ENCODE data around the gene ASS1.

The ASS1 gene

GRCh38 chr9:130542038-130542437 is 97.3 kb downstream of the ASS1 start:
- Histone ChIP-seq H3K4me3 (ENCODE audit: low read depth in 1 of 2, low read length in 1 of 2) (no peak overlapping the region), H3K9me3 (no peaks in the 10 kb centered on the region), H3K27ac (no peak overlapping the region), H3K36me3 (no peaks in the 10 kb centered on the region), H3K27me3 (peaks cover 68% of the 10 kb centered on the region), H3K4me1 (ENCODE audit: control insufficient read depth in 1 of 2, insufficient read depth in 1 of 2, low read depth in 1 of 2, low read length in 1 of 2) (no peaks in the 10 kb centered on the region)
- no peak for TF ChIP-seq CTCF (IDR thresholded peaks at IDR 0.05)

- H3K36me3 ChIP-seq: no peaks in the 10 kb centered on the region
- no peak for TF ChIP-seq CTCF (IDR thresholded peaks at IDR 0.05)
- no peak overlapping the region for H3K27ac ChIP-seq
- no peaks in the 10 kb centered on the region for H3K9me3 ChIP-seq
- no peaks in the 10 kb centered on the region for H3K4me1 ChIP-seq (ENCODE audit: control insufficient read depth in 1 of 2, insufficient read depth in 1 of 2, low read depth in 1 of 2, low read length in 1 of 2)
- no peak overlapping the region for H3K4me3 ChIP-seq (ENCODE audit: low read depth in 1 of 2, low read length in 1 of 2)
- peaks cover 62% of the 10 kb centered on the region for H3K27me3 ChIP-seq
Measured at GRCh38 chr9:130542457-130543228, 97.9 kb downstream of the ASS1 start.

GRCh38 chr9:130543368-130543767 is 98.6 kb downstream of the ASS1 start:
- peaks cover 55% of the 10 kb centered on the region for H3K27me3 ChIP-seq
- no peak overlapping the region for H3K27ac ChIP-seq
- TF ChIP-seq CTCF (IDR thresholded peaks at IDR 0.05): no peak
- H3K9me3 ChIP-seq: no peaks in the 10 kb centered on the region
- H3K36me3 ChIP-seq: no peaks in the 10 kb centered on the region
- no peaks in the 10 kb centered on the region for H3K4me1 ChIP-seq (ENCODE audit: control insufficient read depth in 1 of 2, insufficient read depth in 1 of 2, low read depth in 1 of 2, low read length in 1 of 2)
- no peak overlapping the region for H3K4me3 ChIP-seq (ENCODE audit: low read depth in 1 of 2, low read length in 1 of 2)

- no peaks in the 10 kb centered on the region for H3K4me1 ChIP-seq (ENCODE audit: control insufficient read depth in 1 of 2, insufficient read depth in 1 of 2, low read depth in 1 of 2, low read length in 1 of 2)
- H3K9me3 ChIP-seq: no peaks in the 10 kb centered on the region
- no peak for TF ChIP-seq CTCF (IDR thresholded peaks at IDR 0.05)
- peaks cover 50% of the 10 kb centered on the region for H3K27me3 ChIP-seq
- no peak overlapping the region for H3K4me3 ChIP-seq (ENCODE audit: low read depth in 1 of 2, low read length in 1 of 2)
- no peak overlapping the region for H3K27ac ChIP-seq
- no peaks in the 10 kb centered on the region for H3K36me3 ChIP-seq
Measured at GRCh38 chr9:130543859-130544258, 99.1 kb downstream of the ASS1 start.

- Histone ChIP-seq H3K27ac (no peak overlapping the region), H3K4me3 (ENCODE audit: low read depth in 1 of 2, low read length in 1 of 2) (no peak overlapping the region), H3K27me3 (peaks cover 45% of the 10 kb centered on the region), H3K4me1 (ENCODE audit: control insufficient read depth in 1 of 2, insufficient read depth in 1 of 2, low read depth in 1 of 2, low read length in 1 of 2) (no peaks in the 10 kb centered on the region), H3K36me3 (no peaks in the 10 kb centered on the region), H3K9me3 (no peaks in the 10 kb centered on the region)
- TF ChIP-seq CTCF (IDR thresholded peaks at IDR 0.05): no peak
Measured at GRCh38 chr9:130544364-130544763, 99.6 kb downstream of the ASS1 start.
